ENCODE measurements around the gene MADD. TPM values are rescaled to one million over a fixed set of nuclear protein-coding genes. Genes with fewer than 3 reads are reported as not detected.

MADD gene
- total and polyA plus RNA-seq, 10 of the 15 experiments (the other 5 are each of a cell fraction or from before 2014, with no cell fraction given): 0.47 to 35.4 (median 17.6) TPM

DNA sequence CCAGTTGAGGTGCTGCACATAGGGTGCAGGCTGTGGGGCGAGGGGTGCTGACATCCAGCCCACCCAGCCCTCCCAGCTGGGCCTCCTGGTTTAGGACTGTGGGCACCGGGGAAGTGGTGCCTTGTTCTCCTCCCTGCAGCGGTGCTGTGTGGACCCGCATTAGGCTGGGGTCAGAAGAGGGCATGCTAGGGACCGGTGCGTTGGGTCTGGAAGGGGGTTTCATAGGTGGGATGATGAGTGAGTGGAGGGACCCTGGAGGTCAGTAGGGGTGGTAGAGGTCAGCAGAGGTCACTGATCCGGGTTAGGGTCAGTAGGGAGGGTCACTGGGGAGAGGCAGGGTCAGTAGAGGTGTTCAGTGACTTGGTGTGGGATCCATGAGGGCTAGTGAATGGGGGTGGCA is 89.2 kb downstream of the MADD start (continued):
- TF ChIP-seq, protein P1, sequence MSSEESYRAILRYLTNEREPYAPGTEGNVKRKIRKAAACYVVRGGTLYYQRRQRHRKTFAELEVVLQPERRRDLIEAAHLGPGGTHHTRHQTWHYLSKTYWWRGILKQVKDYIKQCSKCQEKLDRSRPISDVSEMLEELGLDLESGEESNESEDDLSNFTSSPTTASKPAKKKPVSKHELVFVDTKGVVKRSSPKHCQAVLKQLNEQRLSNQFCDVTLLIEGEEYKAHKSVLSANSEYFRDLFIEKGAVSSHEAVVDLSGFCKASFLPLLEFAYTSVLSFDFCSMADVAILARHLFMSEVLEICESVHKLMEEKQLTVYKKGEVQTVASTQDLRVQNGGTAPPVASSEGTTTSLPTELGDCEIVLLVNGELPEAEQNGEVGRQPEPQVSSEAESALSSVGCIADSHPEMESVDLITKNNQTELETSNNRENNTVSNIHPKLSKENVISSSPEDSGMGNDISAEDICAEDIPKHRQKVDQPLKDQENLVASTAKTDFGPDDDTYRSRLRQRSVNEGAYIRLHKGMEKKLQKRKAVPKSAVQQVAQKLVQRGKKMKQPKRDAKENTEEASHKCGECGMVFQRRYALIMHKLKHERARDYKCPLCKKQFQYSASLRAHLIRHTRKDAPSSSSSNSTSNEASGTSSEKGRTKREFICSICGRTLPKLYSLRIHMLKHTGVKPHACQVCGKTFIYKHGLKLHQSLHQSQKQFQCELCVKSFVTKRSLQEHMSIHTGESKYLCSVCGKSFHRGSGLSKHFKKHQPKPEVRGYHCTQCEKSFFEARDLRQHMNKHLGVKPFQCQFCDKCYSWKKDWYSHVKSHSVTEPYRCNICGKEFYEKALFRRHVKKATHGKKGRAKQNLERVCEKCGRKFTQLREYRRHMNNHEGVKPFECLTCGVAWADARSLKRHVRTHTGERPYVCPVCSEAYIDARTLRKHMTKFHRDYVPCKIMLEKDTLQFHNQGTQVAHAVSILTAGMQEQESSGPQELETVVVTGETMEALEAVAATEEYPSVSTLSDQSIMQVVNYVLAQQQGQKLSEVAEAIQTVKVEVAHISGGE (CRISPR knock-in tag; IDR thresholded peaks at IDR 0.05): no peak
- TF ChIP-seq CREM (IDR thresholded peaks at IDR 0.05; ENCODE audit: low read depth) (no peak), CBX3 (IDR thresholded peaks at IDR 0.05; ENCODE audit: borderline replicate concordance, low read depth) (no peak), PML (IDR thresholded peaks at IDR 0.05; ENCODE audit: low read length) (no peak), NFIC (IDR thresholded peaks at IDR 0.05; ENCODE audit: low read depth, low read length) (no peak)
- TF ChIP-seq, protein P2, sequence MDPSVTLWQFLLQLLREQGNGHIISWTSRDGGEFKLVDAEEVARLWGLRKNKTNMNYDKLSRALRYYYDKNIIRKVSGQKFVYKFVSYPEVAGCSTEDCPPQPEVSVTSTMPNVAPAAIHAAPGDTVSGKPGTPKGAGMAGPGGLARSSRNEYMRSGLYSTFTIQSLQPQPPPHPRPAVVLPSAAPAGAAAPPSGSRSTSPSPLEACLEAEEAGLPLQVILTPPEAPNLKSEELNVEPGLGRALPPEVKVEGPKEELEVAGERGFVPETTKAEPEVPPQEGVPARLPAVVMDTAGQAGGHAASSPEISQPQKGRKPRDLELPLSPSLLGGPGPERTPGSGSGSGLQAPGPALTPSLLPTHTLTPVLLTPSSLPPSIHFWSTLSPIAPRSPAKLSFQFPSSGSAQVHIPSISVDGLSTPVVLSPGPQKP (IDR thresholded peaks at IDR 0.05; ENCODE audit: low read depth, low read length): no peak
- TF ChIP-seq, protein P3, sequence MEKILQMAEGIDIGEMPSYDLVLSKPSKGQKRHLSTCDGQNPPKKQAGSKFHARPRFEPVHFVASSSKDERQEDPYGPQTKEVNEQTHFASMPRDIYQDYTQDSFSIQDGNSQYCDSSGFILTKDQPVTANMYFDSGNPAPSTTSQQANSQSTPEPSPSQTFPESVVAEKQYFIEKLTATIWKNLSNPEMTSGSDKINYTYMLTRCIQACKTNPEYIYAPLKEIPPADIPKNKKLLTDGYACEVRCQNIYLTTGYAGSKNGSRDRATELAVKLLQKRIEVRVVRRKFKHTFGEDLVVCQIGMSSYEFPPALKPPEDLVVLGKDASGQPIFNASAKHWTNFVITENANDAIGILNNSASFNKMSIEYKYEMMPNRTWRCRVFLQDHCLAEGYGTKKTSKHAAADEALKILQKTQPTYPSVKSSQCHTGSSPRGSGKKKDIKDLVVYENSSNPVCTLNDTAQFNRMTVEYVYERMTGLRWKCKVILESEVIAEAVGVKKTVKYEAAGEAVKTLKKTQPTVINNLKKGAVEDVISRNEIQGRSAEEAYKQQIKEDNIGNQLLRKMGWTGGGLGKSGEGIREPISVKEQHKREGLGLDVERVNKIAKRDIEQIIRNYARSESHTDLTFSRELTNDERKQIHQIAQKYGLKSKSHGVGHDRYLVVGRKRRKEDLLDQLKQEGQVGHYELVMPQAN (conservative IDR thresholded peaks at IDR 0.05): no peak

Measured in GM12878 (cell line).